Skeletal muscle tissue (tissue), 4 donors: ENCODE data around the gene CYP2D6. TPM values are rescaled to one million over a fixed set of nuclear protein-coding genes. Genes with fewer than 3 reads are reported as not detected.
A peak's percentile ranks its signal among the peaks of the same experiment; 100 is the strongest.
"Not testable (repeated sequence)": the region's sequence is repeated elsewhere in the genome, so short reads cannot be mapped to it uniquely, and the experiment has no call there.

Experiments
- H3K27ac ChIP-seq: one replicate; pipeline ENCODE4 v1.7.0; 2013; ENCODE audit warnings: mild to moderate bottlenecking, low read depth, low read length, inconsistent platforms
- H3K27me3 ChIP-seq, 3 donors: one replicate each; pipeline ENCODE4 v1.7.0; 2013; ENCODE audit warnings: low read length in 3 of 3; ENCODE audit not compliant: control insufficient read depth in 3 of 3, insufficient read depth in 3 of 3
- H3K36me3 ChIP-seq, 3 donors: one replicate each; pipeline ENCODE4 v1.7.0; 2013; ENCODE audit warnings: low read length in 3 of 3; ENCODE audit not compliant: control insufficient read depth in 3 of 3, insufficient read depth in 3 of 3
- H3K4me1 ChIP-seq, 3 donors: one replicate each; pipeline ENCODE4 v1.7.0; 2013; ENCODE audit warnings: low read length in 3 of 3, mild to moderate bottlenecking in 3 of 3; ENCODE audit not compliant: control insufficient read depth in 3 of 3, insufficient read depth in 3 of 3
- H3K4me3 ChIP-seq, 3 donors: one replicate each; pipeline ENCODE4 v1.7.0; 2013; ENCODE audit warnings: low read length in 3 of 3
- H3K9ac ChIP-seq, 3 donors: one replicate each; pipeline ENCODE4 v1.7.0; 2013; ENCODE audit warnings: low read length in 3 of 3, mild to moderate bottlenecking in 3 of 3, moderate library complexity in 2 of 3, low read depth in 1 of 3
- H3K9me3 ChIP-seq, 3 donors: one replicate each; pipeline ENCODE4 v1.7.0; 2013; ENCODE audit warnings: low read length in 3 of 3; ENCODE audit not compliant: control insufficient read depth in 3 of 3
- total RNA-seq: library from RNA; depleted of rRNA; stranded (reverse); fragments of >200 nt; gene quantifications from one replicate; pipeline ENCODE4 v1.2.3, GENCODE V29; 2014
- donor health status: Osteomylitis.

CYP2D6 gene
- total RNA-seq, 1 donor from 2014 or later = not detected

DNA sequence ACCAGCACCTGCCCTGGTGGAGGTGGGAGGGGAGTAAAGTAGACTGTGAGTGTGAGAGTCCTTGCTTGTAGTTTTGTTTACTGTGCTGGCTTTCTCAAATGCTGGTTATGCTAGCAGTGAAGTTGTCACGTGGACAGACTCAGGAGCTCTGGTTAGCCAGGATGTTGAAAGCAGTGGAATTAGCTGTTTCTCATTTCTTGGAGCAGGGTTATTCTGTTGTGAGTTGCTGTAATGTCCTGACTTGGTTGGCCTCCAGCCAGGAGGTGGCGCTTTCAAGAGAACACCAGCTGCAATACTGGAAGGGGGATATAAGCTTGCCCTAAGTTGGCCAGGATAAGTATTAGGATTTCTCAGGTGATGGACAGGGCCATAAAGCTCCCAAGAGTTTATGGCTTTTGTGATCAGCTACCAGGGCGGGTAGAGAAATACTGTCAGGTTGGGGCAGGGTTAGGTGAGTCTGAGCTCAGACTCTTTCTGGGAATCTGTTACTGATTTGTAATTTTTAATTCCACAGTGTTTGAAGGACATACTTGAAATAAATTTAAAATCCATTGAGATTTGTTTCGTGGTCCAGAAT, 13.7 kb downstream of the CYP2D6 start:
- Histone ChIP-seq H3K4me3 (no peak overlapping the region), H3K9me3 (peaks cover 0 to 5% (median 0%) of the 10 kb centered on the region in 3 donors), H3K36me3 (peaks cover 0 to 4% (median 0%) of the 10 kb centered on the region in 3 donors), H3K27ac (no peak overlapping the region), H3K4me1 (peaks cover 6 to 7% (median 6%) of the 10 kb centered on the region in 3 donors), H3K9ac (no peak overlapping the region), H3K27me3 (no peaks in the 10 kb centered on the region)

DNA sequence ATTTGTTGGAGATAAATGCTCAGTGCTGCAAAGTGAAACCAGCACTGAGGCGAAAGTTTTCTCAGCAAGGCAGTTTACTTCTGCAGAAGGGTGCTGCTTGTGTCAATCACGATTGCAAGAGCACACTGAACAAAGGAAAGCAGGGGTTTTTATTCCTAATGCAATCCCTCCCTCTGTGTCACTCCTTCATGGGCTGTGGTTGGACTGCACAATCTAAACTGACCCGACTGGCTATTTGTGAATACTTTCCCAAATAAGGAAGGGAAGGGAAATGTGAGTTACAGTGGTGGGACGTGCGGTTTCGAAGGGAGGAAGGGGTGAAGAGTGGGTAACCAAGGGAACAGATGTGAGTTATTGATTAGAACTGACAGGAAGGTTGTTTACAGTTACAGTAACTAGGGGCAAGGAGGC, 15.2 kb downstream of the CYP2D6 start:
- H3K27ac ChIP-seq, H3K9ac ChIP-seq, H3K9me3 ChIP-seq: not testable (repeated sequence)

DNA sequence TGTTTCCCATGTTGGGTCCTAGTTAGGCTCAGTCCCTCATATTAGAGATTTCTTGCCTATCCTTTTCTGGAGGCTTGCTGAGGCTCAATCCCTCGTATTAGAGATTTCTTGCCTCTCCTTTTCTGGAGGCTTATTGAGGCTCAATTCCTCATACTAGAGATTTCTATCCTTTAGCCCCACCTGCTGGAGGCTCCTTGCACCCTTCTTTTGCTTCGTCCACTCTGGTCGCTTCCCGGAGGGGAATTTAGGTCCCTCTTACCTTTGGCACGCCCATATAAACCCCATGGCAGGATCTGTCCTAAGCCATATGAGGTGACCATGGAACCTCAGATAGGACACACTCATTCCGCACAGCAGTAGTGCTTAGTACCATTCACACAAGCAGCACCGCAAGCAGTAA, 15.9 kb downstream of the CYP2D6 start:
- Histone ChIP-seq H3K36me3 (peaks cover 0 to 4% (median 0%) of the 10 kb centered on the region in 3 donors), H3K4me1 (peaks cover 6 to 7% (median 6%) of the 10 kb centered on the region in 3 donors), H3K9ac (no peak overlapping the region), H3K4me3 (no peak overlapping the region), H3K27ac (no peak overlapping the region), H3K9me3 (peaks cover 0 to 5% (median 0%) of the 10 kb centered on the region in 3 donors), H3K27me3 (no peaks in the 10 kb centered on the region)

More for the DNA sequence above, 15.2 kb downstream of the CYP2D6 start:
- H3K36me3 ChIP-seq, H3K4me1 ChIP-seq, H3K4me3 ChIP-seq, H3K27me3 ChIP-seq: not testable (repeated sequence)

DNA sequence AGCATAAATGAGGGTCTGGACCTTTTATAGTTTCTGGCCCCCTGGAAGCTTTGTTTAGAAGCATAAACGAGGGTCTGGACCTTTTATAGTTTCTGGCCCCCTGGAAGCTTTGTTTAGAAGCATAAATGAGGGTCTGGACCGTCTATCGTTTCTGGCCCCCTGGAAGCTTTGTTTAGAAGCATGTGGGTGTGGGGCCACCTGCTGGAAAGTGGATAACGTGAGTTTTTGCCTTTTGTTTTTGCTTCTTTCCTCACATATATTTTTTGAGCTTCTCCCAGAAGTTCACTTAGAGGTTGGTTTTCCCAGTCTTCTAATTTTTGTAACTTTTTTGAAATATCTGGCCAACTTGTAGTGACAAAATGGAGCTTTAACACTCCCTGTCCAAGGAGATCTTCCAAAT, 17.8 kb downstream of the CYP2D6 start:
- not testable (repeated sequence) for H3K9ac ChIP-seq, H3K36me3 ChIP-seq, H3K27ac ChIP-seq, H3K4me3 ChIP-seq, H3K9me3 ChIP-seq, H3K27me3 ChIP-seq, H3K4me1 ChIP-seq

DNA sequence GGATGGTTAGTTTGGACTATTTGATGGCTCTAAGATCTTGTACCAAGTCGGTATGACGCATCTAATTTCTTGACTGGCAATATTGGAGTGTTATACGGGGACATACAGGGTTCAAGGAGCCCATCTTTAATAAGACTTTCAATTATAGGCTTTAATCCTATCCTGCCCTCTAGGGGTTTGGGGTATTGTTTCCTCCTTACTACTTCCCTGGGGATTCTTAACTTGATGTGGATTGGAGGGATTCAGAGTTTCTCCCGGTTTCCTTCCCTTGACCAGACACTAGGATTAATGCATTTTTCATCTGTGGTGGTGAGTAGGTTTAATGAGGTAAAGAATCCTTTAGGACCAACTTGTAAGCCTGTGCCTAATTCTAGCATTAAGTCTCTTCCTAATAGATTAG, 18.8 kb downstream of the CYP2D6 start:
- peaks cover 4% of the 10 kb centered on the region in 3 donors for H3K4me1 ChIP-seq
- no peak overlapping the region for H3K27ac ChIP-seq
- H3K4me3 ChIP-seq = no peak overlapping the region
- H3K9me3 ChIP-seq = peaks cover 0 to 5% (median 0%) of the 10 kb centered on the region in 3 donors
- no peaks in the 10 kb centered on the region for H3K27me3 ChIP-seq
- no peak overlapping the region for H3K9ac ChIP-seq
- H3K36me3 ChIP-seq = peaks cover 0 to 4% (median 0%) of the 10 kb centered on the region in 3 donors

DNA sequence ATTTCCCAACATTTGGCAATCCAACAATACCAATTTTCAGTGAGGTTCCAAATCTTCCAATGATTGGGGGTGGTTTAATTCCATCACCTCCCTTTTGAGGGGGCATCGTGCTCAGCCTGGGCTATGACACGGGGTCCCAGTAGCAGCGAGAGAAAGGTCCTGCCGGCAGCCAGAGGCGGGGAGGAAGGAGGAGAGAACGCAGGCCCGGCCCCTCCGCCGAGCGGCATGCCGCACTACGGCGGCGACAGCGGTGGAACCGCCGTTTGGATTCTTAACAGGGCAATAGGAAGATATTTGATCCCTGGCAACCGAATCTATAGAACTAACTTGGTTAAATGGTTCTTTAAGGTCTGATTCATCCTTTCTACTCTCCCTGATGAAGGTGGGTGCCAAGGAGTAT, 21.8 kb downstream of the CYP2D6 start:
- Histone ChIP-seq H3K36me3 (no peaks in the 10 kb centered on the region), H3K9me3 (peaks cover 0 to 2% (median 0%) of the 10 kb centered on the region in 3 donors), H3K27ac (no peak overlapping the region), H3K4me1 (no peaks in the 10 kb centered on the region), H3K9ac (no peak overlapping the region), H3K27me3 (no peaks in the 10 kb centered on the region), H3K4me3 (no peak overlapping the region)

DNA sequence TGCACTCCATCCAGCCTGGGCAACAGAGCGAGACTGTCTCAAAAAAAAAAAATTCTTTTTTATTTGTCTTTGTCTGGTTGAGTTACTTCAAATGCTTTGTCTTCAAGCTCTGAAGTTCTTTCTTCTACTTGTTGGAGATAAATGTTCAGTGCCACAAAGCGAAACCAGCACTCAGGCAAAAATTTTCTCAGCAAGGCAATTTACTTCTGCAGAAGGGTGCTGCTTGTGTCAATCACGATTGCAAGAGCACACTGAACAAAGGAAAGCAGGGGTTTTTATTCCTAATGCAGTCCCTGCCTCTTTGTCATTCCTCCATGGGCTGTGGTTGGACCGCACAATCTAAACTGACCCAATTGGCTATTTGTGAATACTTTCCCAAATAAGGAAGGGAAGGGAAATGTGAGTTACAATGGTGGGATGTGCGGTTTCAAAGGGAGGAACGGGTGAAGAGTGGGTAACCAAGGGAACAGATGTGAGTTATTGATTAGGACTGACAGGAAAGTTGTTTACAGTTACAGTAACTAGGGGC, 26.2 kb downstream of the CYP2D6 start:
- not testable (repeated sequence) for H3K4me3 ChIP-seq, H3K27me3 ChIP-seq, H3K9ac ChIP-seq, H3K36me3 ChIP-seq, H3K9me3 ChIP-seq, H3K27ac ChIP-seq, H3K4me1 ChIP-seq

DNA sequence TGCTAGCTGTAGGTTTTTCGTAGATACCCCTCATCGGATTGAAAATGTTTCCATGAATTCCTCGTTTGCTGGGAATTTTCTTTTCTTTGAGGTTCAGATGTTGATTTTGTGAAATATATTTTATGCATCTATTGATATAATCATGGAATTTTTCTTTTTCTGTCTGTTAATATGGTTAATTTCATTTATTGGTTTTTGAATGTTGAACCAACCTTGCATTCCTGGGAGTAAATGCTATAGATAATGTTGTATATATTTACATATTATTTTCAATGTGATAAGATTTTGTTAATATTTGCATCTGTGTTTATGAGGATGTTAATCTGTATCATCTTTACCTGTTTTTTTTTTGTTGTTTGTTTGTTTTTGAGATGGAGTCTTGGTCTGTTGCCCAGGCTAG, 29.4 kb downstream of the CYP2D6 start:
- H3K27me3 ChIP-seq = no peaks in the 10 kb centered on the region
- H3K9me3 ChIP-seq = peaks cover 0 to 2% (median 0%) of the 10 kb centered on the region in 3 donors
- H3K4me3 ChIP-seq = no peak overlapping the region
- H3K36me3 ChIP-seq = peaks cover 0 to 5% (median 0%) of the 10 kb centered on the region in 3 donors
- H3K9ac ChIP-seq = no peak overlapping the region
- no peak overlapping the region for H3K27ac ChIP-seq
- H3K4me1 ChIP-seq = no peaks in the 10 kb centered on the region

DNA sequence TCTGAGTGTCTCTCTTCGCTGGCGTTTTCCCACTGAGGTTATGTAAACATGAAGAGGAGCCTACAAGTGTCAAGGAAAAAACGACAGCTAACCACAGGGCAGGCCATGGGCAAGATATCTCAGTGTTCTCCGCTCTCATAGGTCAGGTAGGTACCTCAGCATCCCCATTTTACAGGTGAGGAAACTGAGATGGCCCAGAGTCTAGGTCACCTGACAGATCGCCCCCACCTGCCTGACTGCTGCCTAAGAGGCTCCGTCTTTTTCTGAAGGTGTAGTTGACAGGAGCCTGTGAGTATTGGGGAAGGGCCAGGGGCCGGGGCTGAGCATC, 39.2 kb downstream of the CYP2D6 start:
- H3K4me1 ChIP-seq = peaks cover 19 to 35% (median 20%) of the 10 kb centered on the region in 3 donors
- peak overlapping the region; percentile 95 to 98 (median 96) for H3K9ac ChIP-seq

DNA sequence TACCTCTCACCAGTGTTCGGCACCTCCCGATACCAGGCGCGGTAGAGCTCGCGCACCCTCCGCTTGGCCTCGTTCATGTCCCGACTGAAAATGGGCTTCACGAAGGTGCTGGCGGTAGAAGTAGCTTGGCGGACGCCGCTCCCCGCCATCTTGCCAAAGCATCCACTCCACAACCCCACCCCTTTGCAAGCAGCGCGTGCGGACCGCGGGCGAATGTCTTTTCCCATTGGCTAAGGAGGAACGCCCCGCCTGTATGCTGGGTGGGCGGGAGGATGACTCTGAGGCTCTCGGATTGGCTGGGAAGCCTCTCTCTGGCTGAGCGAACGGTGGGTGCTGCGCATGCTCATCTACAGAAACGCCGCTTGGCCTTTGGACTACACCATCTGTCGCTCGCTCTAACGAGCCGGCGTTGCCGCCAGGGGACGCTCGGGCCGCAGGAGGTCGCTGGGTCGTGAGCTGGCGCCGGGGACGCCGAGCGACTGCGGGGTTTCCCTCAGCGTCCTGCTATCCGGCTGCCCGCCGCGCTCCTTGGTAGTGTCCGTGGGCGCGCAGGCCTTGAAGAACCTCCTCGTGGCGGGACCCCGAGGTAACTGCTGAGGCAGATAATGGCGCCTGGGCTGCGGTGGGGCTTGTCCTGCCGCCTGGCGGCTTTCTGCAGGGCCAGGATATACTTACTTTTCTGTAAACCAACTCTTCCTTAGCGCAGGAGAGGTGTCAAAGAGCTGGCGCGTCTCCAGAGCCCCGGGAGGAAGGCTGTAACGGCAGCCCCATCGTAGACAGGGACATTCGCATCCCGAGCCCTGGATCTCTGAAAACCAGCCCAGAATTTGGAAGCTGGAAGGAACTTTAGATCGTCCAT, 39.8 kb downstream of the CYP2D6 start, which contains the start of gene NDUFA6:
Gene NDUFA6, minus strand, starts transcription at position 177 of the 859 bp plus-strand sequence. Its CDS starts 28 bp downstream, at position 149.
- H3K36me3 ChIP-seq = peaks cover 13 to 15% (median 15%) of the 10 kb centered on the region in 3 donors
- H3K4me1 ChIP-seq = peaks cover 19 to 41% (median 25%) of the 10 kb centered on the region in 3 donors
- no peaks in the 10 kb centered on the region for H3K9me3 ChIP-seq

More for the DNA sequence above, 39.2 kb downstream of the CYP2D6 start:
- Histone ChIP-seq H3K36me3 (peaks cover 9 to 13% (median 9%) of the 10 kb centered on the region in 3 donors), H3K4me3 (peak overlapping the region; percentile 89 to 92 (median 92)), H3K27me3 (no peaks in the 10 kb centered on the region), H3K9me3 (no peaks in the 10 kb centered on the region), H3K27ac (peak overlapping the region; percentile 100)

More for the DNA sequence above, 39.8 kb downstream of the CYP2D6 start, which contains the start of gene NDUFA6:
- Histone ChIP-seq H3K27me3 (no peaks in the 10 kb centered on the region), H3K9ac (peak within 1 kb of the TSS; percentile 97 to 98 (median 98)), H3K4me3 (peak within 1 kb of the TSS; percentile 92 to 98 (median 98)), H3K27ac (peak within 1 kb of the TSS; percentile 100)
